IPS-18c (cell line): ENCODE measurements around the gene GABRA6.

Experiments used
- H3K4me3 ChIP-seq: 2 replicates; pipeline ENCODE4 v1.7.0; 2013; ENCODE audit warnings: low read depth, mild to moderate bottlenecking, low read length, moderate library complexity; ENCODE audit not compliant: insufficient read depth
- H3K9me3 ChIP-seq: one replicate; pipeline ENCODE4 v1.6.1; 2013; ENCODE audit warnings: mild to moderate bottlenecking, low read length, moderate library complexity; ENCODE audit not compliant: control insufficient read depth, insufficient read depth

The GABRA6 gene

GRCh38 chr5:161720460-161720859 is 34.9 kb downstream of the GABRA6 start:
- H3K4me3 ChIP-seq = no peak overlapping the region
- H3K9me3 ChIP-seq = no peaks in the 10 kb centered on the region

GRCh38 chr5:161734741-161735140 is 49.2 kb downstream of the GABRA6 start:
- H3K4me3 ChIP-seq = no peak overlapping the region
- H3K9me3 ChIP-seq = peaks cover 5% of the 10 kb centered on the region

GRCh38 chr5:161740433-161740832 is 54.9 kb downstream of the GABRA6 start:
- Histone ChIP-seq H3K9me3 (no peaks in the 10 kb centered on the region), H3K4me3 (no peak overlapping the region)

GRCh38 chr5:161744276-161744675 is 58.8 kb downstream of the GABRA6 start:
- Histone ChIP-seq H3K9me3 (no peaks in the 10 kb centered on the region), H3K4me3 (no peak overlapping the region)

GRCh38 chr5:161745392-161745791 is 59.9 kb downstream of the GABRA6 start:
- Histone ChIP-seq H3K9me3 (no peaks in the 10 kb centered on the region), H3K4me3 (no peak overlapping the region)

- H3K9me3 ChIP-seq = no peaks in the 10 kb centered on the region
- H3K4me3 ChIP-seq = no peak overlapping the region
Observed at GRCh38 chr5:161751265-161751664, 65.7 kb downstream of the GABRA6 start.
